Caco-2 (cell line): ENCODE data around the gene GIPR. TPM values are rescaled to one million over a fixed set of nuclear protein-coding genes. Genes with fewer than 3 reads are reported as not detected.
A peak's percentile ranks its signal among the peaks of the same experiment; 100 is the strongest.

ENCODE experiments used
- BruUV-seq: library from RNA; stranded (reverse); fragments of 400-500 nt; replicated peaks from 2 replicates; lab custom pipeline; 2021; lab: Mats Ljungman, UMichigan
- CTCF ChIA-PET: fragments of 300-600 bp; sonication (Branson Sonifier 250); formaldehyde crosslinking; loops from one replicate; lab custom pipeline; 2022; ENCODE audit warnings: antibody characterized with exemption; lab: Charles Lee
- POLR2A ChIA-PET: fragments of 300-600 bp; sonication (Branson Sonifier 250); formaldehyde crosslinking; loops from one replicate; lab custom pipeline; 2022; ENCODE audit warnings: antibody characterized with exemption; lab: Charles Lee
- DNase-seq, 2 experiments: peaks; one replicate each; pipeline versions ENCODE4 v3.0.0 to v3.0.0-alpha.2; 2020 to 2022
- H3K27me3 ChIP-seq: replicated peaks from 2 replicates; pipeline ENCODE4 v1.6.0; 2011; ENCODE audit warnings: low read length; ENCODE audit not compliant: control insufficient read depth, insufficient read depth
- H3K36me3 ChIP-seq: 2 replicates; pipeline ENCODE4 v1.5.1; 2011; ENCODE audit warnings: low read length; ENCODE audit not compliant: control insufficient read depth, insufficient read depth
- H3K4me1 ChIP-seq: fragments of 250-450 bp; sonication (Bioruptor Pico); 2 replicates; pipeline ENCODE4 v1.5.1; 2020; ENCODE audit warnings: mild to moderate bottlenecking
- H3K4me3 ChIP-seq: 2 replicates; pipeline ENCODE4 v1.5.1; 2011; ENCODE audit warnings: low read depth, mild to moderate bottlenecking, control low read depth, low read length
- H3K9me3 ChIP-seq: fragments of 250-450 bp; sonication (Bioruptor Pico); 2 replicates; pipeline ENCODE4 v1.5.1; 2020; ENCODE audit warnings: mild to moderate bottlenecking, moderate library complexity
- H3K27ac Mint-ChIP-seq: one replicate; pipeline ENCODE4 v1.8.0; 2022; ENCODE audit warnings: mixed read lengths; ENCODE audit not compliant: unreplicated experiment
- H3K27me3 Mint-ChIP-seq: one replicate; pipeline ENCODE4 v1.8.0; 2022; ENCODE audit warnings: mixed read lengths; ENCODE audit not compliant: insufficient read depth, unreplicated experiment
- H3K36me3 Mint-ChIP-seq: one replicate; pipeline ENCODE4 v1.8.0; 2022; ENCODE audit warnings: mild to moderate bottlenecking, mixed read lengths; ENCODE audit not compliant: insufficient read depth, unreplicated experiment
- H3K4me1 Mint-ChIP-seq: one replicate; pipeline ENCODE4 v1.8.0; 2022; ENCODE audit warnings: low read depth, mixed read lengths; ENCODE audit not compliant: unreplicated experiment
- H3K4me3 Mint-ChIP-seq: one replicate; pipeline ENCODE4 v1.8.0; 2022; ENCODE audit warnings: mild to moderate bottlenecking, moderate library complexity, mixed read lengths; ENCODE audit not compliant: unreplicated experiment
- H3K9me3 Mint-ChIP-seq: one replicate; pipeline ENCODE4 v1.8.0; 2022; ENCODE audit warnings: mixed read lengths; ENCODE audit not compliant: unreplicated experiment
- intact Hi-C: fragments of 100-400 bp; cut with micrococcal nuclease; formaldehyde crosslinking; loops from one replicate; pipeline ENCODE4 v1.10.0; 2022; ENCODE audit not compliant: unreplicated experiment
- total RNA-seq: library from RNA; stranded (reverse); gene quantifications from 2 replicates; pipeline ENCODE4 v1.2.3, GENCODE V29; 2022
- TF ChIP-seq, protein P1 (sequence below), 2 experiments: fragments of 200-600 bp in 1 of 2; IDR thresholded peaks; 1 replicate in 1 of 2; 2 replicates in 1 of 2; pipeline versions ENCODE4 v1.5.1 to v1.8.0; 2011 to 2022; ENCODE audit warnings: antibody characterized with exemption in 1 of 2, control low read depth in 1 of 2, inconsistent platforms in 1 of 2, low read depth in 1 of 2, low read length in 1 of 2, mild to moderate bottlenecking in 1 of 2, moderate library complexity in 1 of 2; ENCODE audit not compliant: insufficient read depth in 1 of 2, severe bottlenecking in 1 of 2, unreplicated experiment in 1 of 2

The GIPR gene
- total RNA-seq, 1 experiment from 2014 or later = 2.6 TPM

- TF ChIP-seq, protein P1, sequence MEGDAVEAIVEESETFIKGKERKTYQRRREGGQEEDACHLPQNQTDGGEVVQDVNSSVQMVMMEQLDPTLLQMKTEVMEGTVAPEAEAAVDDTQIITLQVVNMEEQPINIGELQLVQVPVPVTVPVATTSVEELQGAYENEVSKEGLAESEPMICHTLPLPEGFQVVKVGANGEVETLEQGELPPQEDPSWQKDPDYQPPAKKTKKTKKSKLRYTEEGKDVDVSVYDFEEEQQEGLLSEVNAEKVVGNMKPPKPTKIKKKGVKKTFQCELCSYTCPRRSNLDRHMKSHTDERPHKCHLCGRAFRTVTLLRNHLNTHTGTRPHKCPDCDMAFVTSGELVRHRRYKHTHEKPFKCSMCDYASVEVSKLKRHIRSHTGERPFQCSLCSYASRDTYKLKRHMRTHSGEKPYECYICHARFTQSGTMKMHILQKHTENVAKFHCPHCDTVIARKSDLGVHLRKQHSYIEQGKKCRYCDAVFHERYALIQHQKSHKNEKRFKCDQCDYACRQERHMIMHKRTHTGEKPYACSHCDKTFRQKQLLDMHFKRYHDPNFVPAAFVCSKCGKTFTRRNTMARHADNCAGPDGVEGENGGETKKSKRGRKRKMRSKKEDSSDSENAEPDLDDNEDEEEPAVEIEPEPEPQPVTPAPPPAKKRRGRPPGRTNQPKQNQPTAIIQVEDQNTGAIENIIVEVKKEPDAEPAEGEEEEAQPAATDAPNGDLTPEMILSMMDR (IDR thresholded peaks at IDR 0.05; ENCODE audit: insufficient read depth in 1 of 2, low read depth in 1 of 2, low read length in 1 of 2, severe bottlenecking in 1 of 2, unreplicated experiment in 1 of 2) = no peak
- no peak for DNase-seq
- intact Hi-C loops = no loop called here
- ChIA-PET POLR2A (no interaction called here), CTCF (no interaction called here)
- no peaks in the 10 kb centered on the region for H3K27me3 ChIP-seq
- peaks cover 10% of the 10 kb centered on the region for H3K4me1 ChIP-seq
- H3K4me1 Mint-ChIP-seq = peaks cover 11% of the 10 kb centered on the region
- H3K36me3 ChIP-seq = 0 out of 2 replicates have a peak, but pooled peaks cover 3% of the 10 kb centered on the region
- no peaks in the 10 kb centered on the region for H3K9me3 ChIP-seq
- H3K27ac Mint-ChIP-seq = no peak overlapping the region
- H3K27me3 Mint-ChIP-seq = no peaks in the 10 kb centered on the region
- no peak overlapping the region for H3K4me3 ChIP-seq
- H3K4me3 Mint-ChIP-seq = no peak overlapping the region
- H3K9me3 Mint-ChIP-seq = no peaks in the 10 kb centered on the region
- H3K36me3 Mint-ChIP-seq = peaks cover 72% of the 10 kb centered on the region
- no TSS peak for BruUV-seq
Measured at GRCh38 chr19:45713141-45713540, 45.1 kb downstream of the GIPR start.

DNA sequence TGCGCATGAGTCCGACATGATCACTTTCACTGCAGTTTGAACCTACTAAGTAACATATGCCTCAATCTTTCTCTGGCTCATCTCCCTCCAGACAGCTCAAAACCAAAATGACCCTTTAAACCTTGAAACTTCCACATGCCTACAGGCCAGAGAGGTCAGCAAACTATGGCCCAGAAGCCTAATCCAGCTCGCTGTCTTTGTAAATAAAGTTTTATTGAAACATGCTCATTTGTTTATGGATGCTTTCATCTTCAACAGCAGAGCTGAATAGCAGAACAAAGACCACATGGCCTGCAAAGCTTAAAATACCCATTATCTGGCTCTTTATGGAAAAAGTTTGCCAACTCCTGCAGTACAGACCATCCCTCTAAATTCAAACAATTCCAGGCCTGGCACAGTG lies 47.1 kb downstream of the GIPR start:
- H3K27me3 ChIP-seq = no peaks in the 10 kb centered on the region
- no peak overlapping the region for H3K27ac Mint-ChIP-seq
- H3K4me3 ChIP-seq = no peak overlapping the region
- TF ChIP-seq, protein P1 (IDR thresholded peaks at IDR 0.05; ENCODE audit: insufficient read depth in 1 of 2, low read depth in 1 of 2, low read length in 1 of 2, severe bottlenecking in 1 of 2, unreplicated experiment in 1 of 2) = no peak
- peaks cover 71% of the 10 kb centered on the region for H3K36me3 Mint-ChIP-seq
- H3K9me3 ChIP-seq = no peaks in the 10 kb centered on the region
- H3K36me3 ChIP-seq = peaks cover 3% of the 10 kb centered on the region; the same call in 1 of the 2 replicates
- H3K4me1 ChIP-seq = peaks cover 14% of the 10 kb centered on the region
- peaks cover 19% of the 10 kb centered on the region for H3K4me1 Mint-ChIP-seq
- no peak overlapping the region for H3K4me3 Mint-ChIP-seq
- ChIA-PET POLR2A (no interaction called here), CTCF (interaction anchor here (0.6 to 2.5 kb wide), 3 partner anchors 15 to 801 kb away, joined by 3 to 8 read pairs (median 3); partner anchors contain the start of genes QPCTL and SNRPD2)
- no TSS peak for BruUV-seq
- no peaks in the 10 kb centered on the region for H3K9me3 Mint-ChIP-seq
- no peak for DNase-seq
- intact Hi-C loops = no loop called here
- H3K27me3 Mint-ChIP-seq = no peaks in the 10 kb centered on the region

DNA sequence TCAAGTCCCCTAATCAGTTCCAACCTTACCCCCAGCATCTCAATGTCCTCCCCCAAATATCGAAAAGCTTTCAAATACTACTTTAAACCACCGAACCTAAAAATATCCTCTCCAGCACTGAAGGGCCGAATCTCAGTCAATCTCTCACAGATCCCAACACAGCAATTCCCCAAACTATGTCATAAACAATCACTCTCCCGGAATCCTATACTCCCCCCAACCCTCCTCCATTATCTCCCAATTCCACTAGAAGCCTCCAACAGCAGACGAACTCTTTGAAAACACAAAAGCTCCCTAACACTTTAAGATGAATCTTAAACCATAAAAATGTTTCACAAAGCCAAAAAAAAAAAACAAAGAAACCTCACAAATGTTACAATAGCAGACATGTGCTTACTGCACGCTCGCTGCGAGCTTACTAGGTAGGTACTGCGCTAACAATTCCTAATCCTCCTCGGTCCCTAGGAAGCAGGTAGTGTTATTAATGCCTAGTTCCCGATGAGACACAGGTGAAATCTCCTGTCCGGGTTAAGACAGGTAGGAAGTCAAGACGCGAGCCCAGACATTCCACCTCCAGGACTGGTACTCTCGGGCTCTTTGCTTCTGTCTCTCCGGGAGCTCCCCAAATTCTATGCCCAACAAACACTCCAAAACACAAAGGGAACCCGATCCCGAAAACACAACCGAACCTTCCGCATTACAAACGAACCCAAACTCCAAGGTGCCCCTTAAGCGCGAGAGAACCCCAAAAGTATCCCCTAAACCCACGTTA lies 48.5 kb downstream of the GIPR start:
- intact Hi-C loops = loop anchor here (1.0 kb wide), 3 partner anchors 14 to 54 kb away; partner anchors contain the start of genes FBXO46 and QPCTL
- Mint-ChIP-seq H3K4me3 (peak overlapping the region; percentile 95), H3K27me3 (no peaks in the 10 kb centered on the region), H3K27ac (peak overlapping the region; percentile 96), H3K36me3 (peaks cover 70% of the 10 kb centered on the region), H3K4me1 (peaks cover 19% of the 10 kb centered on the region), H3K9me3 (no peaks in the 10 kb centered on the region)
- peak overlapping the region; percentile 64 for H3K4me3 ChIP-seq
- BruUV-seq = TSS peak; percentile 83
- peaks cover 3% of the 10 kb centered on the region; the same call in 1 of the 2 replicates for H3K36me3 ChIP-seq
- ChIA-PET POLR2A (interaction anchor here (0.5 to 2.5 kb wide), 20 partner anchors 9 to 247 kb away, joined by 3 to 64 read pairs (median 4); partner anchors contain the start of genes DMWD, FBXO46, QPCTL and SIX5), CTCF (interaction anchor here (0.6 to 2.1 kb wide), 11 partner anchors 13 to 165 kb away, joined by 3 to 44 read pairs (median 6); partner anchors contain the start of genes DMPK, FBXO46, QPCTL and SIX5)
- TF ChIP-seq, protein P1 (IDR thresholded peaks at IDR 0.05; ENCODE audit: insufficient read depth in 1 of 2, low read depth in 1 of 2, low read length in 1 of 2, severe bottlenecking in 1 of 2, unreplicated experiment in 1 of 2) = no peak
- peak; percentile 51 to 67 for DNase-seq
- H3K9me3 ChIP-seq = no peaks in the 10 kb centered on the region
- H3K27me3 ChIP-seq = no peaks in the 10 kb centered on the region
- H3K4me1 ChIP-seq = peaks cover 14% of the 10 kb centered on the region
